Measurements from ENCODE around the gene SREK1.
A peak's percentile ranks its signal among the peaks of the same experiment; 100 is the strongest.
"Not testable (repeated sequence)": the region's sequence is repeated elsewhere in the genome, so short reads cannot be mapped to it uniquely, and the experiment has no call there.

Gene SREK1

GRCh38 chr5:66169534-66169933, 25.4 kb downstream of the SREK1 start:
- DNase-seq, result no peak

- no peak for DNase-seq
Measured at GRCh38 chr5:66170195-66170919, 26.3 kb downstream of the SREK1 start.

DNA sequence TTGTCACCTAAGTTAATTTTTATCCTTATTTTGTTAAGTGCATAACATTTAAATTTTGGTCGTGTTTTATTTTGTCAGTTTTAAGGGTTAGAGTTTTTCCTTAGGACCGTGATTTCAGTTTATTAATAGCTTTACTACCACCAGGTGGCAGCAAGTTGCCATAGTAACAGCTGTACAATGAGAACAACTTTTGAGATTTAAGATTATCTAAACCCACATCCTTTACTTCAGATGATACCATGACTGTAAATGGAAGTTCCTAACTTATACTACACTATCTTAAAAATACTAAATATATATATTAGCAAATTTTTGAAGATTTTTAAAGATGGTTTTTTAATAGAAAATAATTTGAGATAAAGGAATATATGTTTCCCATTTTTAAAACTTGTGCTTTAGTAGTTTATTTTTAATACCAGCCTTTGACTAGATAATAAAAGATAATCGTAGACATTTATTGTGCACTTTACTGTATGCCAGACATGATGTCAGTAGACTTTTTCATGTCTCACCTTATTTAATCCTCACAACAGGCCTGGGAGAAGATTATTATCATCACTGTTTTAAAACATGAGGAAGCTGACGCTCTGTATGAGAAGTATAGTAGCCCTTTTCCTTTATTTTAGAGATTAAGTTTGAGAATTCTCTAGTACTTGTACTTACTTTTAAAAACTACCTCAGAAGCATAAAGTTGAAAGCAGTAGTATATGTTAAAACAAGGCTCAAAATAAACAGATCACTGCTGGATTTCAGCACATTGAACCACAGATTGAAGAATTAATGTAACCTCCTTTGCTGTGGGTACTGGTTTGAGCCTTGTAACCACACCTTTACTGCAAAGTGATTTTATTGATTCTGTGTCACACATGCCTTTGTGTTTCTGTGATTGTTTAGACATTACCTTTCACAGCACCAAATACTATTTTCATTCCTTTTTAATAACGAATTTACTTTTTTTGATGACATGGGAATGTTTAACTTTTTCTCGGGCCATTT, 27.5 kb downstream of the SREK1 start:
- peak; percentile 54 for DNase-seq

- DNase-seq, result no peak
Measured at GRCh38 chr5:66174338-66174737, 30.2 kb downstream of the SREK1 start.

- no peak for DNase-seq
Measured at GRCh38 chr5:66178799-66179198, 34.7 kb downstream of the SREK1 start.

DNA sequence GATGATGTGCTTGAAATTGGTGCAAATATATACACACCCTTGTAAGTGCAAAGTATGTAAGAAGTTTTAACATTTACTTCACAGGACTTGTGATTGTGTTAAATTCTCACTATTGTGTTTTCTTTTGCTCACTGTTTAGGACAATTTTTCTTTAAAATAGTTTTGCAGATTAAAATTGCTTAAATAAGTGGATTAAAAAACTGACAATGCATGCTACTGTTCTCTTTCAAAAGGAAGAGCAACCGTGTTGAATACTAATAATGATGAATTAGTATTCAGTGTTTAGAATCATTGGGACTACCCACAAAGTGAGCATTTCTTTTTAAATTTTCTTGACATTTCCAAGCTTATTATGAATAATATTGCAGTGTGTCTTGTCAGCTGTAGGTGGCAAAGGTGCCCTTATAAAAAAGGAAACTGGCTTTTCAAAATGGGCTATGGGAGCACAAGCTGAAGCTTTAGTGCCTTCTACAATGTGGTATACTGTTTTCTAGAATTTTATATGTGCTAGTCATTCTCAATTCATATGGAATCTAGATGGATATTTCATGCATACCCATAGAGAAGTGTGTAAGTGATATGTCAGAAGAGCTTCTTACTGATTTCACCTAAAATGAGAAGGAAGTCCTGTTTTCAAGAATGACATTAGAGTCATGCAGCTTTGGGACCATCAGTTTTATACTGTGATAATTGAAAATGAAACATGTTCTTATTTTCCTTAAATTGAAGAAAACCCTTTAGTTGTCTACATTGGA, 35.4 kb downstream of the SREK1 start:
- DNase-seq, result no peak

- no peak for DNase-seq
Measured at GRCh38 chr5:66180282-66181155, 36.4 kb downstream of the SREK1 start.

GRCh38 chr5:66186108-66186507, 42.0 kb downstream of the SREK1 start:
- no peak for DNase-seq

GRCh38 chr5:66193419-66193818, 49.3 kb downstream of the SREK1 start:
- no peak for DNase-seq

DNA sequence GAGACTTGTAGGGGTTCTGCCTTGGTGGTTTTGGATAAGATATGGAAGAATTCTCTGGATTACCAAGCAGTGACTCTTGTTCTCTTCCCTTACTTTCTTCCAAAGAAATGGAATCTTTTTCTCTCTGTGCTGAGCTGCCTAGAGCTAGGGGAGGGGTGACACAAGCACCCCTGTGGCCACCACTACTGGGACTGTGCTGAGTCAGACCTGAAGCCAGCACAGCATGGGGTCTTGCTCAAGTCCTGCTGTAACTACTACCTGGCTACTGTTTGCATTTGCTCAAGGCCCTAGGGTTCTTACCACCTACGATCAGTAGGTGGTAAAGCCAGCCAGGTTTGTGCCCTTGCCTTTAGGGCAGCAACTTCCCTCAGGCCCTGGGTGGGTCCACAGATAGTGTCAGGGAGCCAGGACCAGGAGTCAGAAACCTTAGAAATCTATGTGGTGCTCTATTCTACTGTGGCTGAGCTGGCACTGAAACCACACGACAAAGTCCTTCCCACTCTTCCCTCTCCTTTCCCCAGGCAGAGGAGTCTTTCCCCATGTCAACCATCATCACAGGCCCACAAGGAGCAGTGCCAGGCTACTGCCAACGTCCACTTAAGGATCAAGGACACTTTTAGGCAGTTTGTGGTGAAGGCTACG, 53.8 kb downstream of the SREK1 start:
- DNase-seq, result no peak

DNA sequence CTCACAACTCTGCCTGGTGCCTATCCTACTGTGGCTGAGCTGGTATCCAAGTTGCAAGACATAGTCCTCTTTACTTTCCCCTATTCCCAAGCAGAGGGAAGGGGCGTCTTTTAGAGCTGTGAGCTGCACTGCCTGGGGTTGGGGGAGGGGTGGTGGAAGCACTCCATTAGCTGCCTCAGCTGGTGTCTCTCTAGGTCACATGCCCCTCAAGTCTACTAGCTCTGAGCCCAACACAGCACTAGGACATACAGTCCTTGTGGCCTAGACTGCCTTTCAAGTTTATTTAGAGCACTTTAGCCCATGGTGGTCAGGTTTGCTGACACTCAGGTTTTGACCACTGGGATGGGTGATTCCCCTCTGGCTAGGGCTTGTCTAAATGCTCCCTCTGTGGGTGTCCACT, 54.7 kb downstream of the SREK1 start:
- no peak for DNase-seq

DNA sequence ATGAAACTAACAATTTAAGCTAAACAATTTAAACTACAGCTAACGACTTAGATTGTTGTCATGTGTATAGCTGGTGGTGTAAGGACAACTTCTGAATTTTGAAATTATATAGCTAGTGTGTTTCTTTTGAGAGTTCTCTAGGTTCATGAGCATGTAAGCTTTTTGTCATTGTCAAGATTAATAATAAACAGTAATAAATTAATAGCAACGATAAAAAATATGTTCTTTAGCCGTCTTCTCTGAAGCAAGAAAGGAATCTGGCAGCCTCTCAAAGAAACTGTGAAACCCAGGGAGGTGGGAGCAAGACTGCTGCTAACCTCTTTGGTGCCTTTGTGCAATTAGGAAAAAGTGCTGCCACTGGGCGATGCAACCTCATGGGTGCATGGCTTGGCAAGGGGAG, 59.4 kb downstream of the SREK1 start:
- DNase-seq, result no peak

- no peak for DNase-seq
Measured at GRCh38 chr5:66206465-66206864, 62.4 kb downstream of the SREK1 start.

DNA sequence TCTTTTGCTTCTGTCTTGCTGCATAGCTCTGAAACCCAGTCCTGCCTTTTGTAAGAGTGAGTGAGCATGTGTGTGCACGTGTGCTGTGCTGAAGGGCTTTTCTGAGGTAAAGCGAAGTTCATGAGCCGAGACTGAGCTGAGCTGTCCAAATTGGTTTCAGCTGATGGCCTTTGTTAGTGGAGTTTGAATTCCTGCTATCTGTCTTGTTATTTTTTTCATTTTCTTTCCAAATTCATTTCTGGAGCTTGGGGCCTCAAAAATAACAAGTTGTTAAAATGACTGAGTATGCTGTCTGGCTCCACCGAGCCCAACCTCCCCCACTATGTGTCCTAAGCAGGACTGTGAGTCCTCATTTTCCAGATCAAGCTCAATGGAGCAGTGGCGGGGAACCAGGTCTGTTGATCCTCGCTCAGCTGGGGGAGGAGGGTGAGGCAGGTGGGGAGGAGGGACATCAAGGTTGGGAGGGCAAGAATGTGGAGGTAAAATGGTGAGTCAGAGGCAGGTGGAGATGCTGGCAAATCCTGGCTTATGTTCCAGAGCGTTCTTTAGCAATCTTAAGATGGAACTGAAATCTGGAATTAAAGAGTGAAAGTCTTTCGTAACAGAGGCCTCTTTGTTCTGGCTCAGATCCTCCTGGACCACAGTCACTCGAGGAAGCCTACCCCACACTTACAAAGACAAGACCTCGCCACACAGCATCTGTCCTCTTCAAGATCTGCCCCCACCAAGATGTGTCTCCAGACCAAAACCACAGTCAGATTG, 63.9 kb downstream of the SREK1 start:
- no peak for DNase-seq

DNA sequence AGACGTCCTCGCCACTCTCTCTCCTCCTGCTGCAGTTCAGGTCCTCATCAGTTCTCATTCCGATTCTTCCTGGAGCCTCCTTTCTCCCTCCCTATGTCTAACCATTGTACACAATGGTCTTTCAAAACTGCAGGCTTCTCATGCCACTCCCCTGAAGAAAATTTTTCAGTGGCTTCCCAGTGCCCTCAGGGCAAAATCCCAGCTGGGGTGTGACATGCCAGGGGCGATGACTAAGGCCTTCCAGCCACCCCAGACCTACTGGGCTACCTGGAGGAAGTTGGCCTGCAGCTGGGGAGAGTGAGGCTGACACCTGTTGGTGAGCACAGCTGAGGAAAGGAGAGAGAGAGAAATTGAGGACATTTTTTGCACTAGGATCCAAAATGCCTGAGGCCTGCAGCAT, 65.2 kb downstream of the SREK1 start:
- no peak for DNase-seq

GRCh38 chr5:66209794-66210193, 65.7 kb downstream of the SREK1 start:
- DNase-seq, result no peak

DNA sequence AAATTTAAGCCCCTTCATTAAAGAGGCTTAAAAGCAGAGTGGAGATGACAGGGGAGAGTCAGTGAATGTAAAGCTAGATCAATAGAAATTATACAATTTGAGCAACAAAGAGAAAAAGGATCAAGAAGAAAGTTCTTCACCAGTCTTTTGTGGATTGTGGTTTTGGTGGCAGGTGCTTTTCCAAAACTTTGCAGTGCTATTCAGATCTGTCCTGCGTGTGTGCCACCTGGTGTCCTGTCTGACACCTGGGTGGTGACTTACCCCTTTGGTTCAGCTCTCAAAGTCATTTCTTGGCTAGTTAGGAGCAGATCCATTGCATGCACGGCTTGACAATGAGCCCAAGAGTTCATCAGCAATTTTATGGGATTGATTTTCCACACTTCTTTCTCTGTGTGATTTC, 69.4 kb downstream of the SREK1 start:
- no peak for DNase-seq

- no peak for DNase-seq
Measured at GRCh38 chr5:66222455-66222854, 78.4 kb downstream of the SREK1 start.

DNA sequence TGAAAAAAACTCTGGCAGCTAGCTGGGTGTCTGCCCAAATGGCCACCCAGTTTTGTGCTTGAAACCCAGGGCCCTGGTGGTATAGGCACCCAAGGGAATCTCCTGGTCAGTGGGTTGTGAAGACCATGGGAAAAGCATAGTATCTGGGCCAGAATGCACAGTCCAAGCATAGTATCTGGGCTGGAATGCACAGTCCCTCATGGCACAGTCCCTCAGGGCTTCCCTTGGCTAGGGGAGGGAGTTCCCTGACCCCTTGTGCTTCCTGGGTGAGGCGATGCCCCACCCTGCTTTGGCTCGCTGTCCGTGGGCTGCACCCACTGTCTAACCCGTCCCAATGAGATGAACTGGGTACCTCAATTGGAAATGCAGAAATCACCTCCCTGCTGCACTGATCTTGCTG, 78.8 kb downstream of the SREK1 start:
- not testable (repeated sequence) for DNase-seq

DNA sequence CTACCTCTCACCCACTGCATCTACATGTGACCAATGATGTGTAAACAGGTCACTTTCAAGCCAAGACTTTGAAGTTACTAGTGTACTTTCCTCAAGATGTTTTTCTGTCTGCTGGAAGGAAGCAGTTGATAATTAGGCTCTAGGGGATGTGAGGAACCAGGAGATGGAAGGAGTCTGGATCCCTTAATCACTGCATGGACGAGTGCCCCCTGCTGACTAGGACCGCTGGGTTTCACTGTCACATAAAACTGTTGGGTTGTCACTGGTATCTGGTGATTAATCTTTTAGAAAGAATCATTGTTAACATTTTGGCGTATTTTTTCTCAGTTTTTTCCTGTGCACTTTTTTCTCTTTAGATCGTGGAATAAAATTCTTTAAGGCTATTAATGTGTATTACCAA, 79.5 kb downstream of the SREK1 start:
- no peak for DNase-seq

DNA sequence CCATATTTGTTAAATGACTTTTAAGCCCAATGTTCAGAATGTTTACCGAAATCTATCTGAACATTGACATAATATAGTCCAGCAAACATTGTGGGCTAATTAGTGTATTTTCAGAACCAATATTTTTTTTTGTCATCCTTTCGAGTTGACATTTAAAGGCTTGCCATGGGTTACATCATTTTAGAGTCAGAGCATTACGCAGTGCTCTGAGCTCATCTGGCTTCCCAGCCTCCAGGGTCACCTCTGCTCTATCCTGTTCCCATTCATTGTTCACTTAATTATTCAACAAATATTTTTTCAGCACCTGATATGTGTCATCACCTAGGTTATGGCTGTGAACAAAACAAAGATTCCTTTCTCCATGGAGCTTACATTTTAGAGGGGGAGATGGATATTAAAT, 80.2 kb downstream of the SREK1 start:
- no peak for DNase-seq
